Effector memory CD4-positive, alpha-beta T cell (primary cell): ENCODE data around the gene HOXA2.

Experiments used
- DNase-seq, 3 donors: peaks; one replicate each; pipeline ENCODE4 v3.0.0-alpha.2; 2020
- H3K27ac ChIP-seq: 2 replicates; pipeline ENCODE4 v1.7.0; 2013; ENCODE audit warnings: mild to moderate bottlenecking, low read length, moderate library complexity; ENCODE audit not compliant: insufficient read depth, poor library complexity, severe bottlenecking
- H3K27me3 ChIP-seq: replicated peaks from 2 replicates; pipeline ENCODE4 v1.7.0; 2013; ENCODE audit warnings: mild to moderate bottlenecking, low read length; ENCODE audit not compliant: insufficient read depth, control insufficient read depth, poor library complexity, severe bottlenecking
- H3K36me3 ChIP-seq: 2 replicates; pipeline ENCODE4 v1.7.0; 2013; ENCODE audit warnings: mild to moderate bottlenecking, low read length, moderate library complexity; ENCODE audit not compliant: control insufficient read depth, insufficient read depth
- H3K4me1 ChIP-seq: 2 replicates; pipeline ENCODE4 v1.7.0; 2013; ENCODE audit warnings: low read length, mild to moderate bottlenecking; ENCODE audit not compliant: control insufficient read depth, insufficient read depth, poor library complexity, severe bottlenecking
- H3K4me3 ChIP-seq: 2 replicates; pipeline ENCODE4 v1.7.0; 2013; ENCODE audit warnings: low read length, low read depth, mild to moderate bottlenecking; ENCODE audit not compliant: insufficient read depth, poor library complexity, severe bottlenecking
- H3K9me3 ChIP-seq: 2 replicates; pipeline ENCODE4 v1.7.0; 2013; ENCODE audit warnings: mild to moderate bottlenecking, low read length, moderate library complexity; ENCODE audit not compliant: control insufficient read depth

The HOXA2 gene

DNA sequence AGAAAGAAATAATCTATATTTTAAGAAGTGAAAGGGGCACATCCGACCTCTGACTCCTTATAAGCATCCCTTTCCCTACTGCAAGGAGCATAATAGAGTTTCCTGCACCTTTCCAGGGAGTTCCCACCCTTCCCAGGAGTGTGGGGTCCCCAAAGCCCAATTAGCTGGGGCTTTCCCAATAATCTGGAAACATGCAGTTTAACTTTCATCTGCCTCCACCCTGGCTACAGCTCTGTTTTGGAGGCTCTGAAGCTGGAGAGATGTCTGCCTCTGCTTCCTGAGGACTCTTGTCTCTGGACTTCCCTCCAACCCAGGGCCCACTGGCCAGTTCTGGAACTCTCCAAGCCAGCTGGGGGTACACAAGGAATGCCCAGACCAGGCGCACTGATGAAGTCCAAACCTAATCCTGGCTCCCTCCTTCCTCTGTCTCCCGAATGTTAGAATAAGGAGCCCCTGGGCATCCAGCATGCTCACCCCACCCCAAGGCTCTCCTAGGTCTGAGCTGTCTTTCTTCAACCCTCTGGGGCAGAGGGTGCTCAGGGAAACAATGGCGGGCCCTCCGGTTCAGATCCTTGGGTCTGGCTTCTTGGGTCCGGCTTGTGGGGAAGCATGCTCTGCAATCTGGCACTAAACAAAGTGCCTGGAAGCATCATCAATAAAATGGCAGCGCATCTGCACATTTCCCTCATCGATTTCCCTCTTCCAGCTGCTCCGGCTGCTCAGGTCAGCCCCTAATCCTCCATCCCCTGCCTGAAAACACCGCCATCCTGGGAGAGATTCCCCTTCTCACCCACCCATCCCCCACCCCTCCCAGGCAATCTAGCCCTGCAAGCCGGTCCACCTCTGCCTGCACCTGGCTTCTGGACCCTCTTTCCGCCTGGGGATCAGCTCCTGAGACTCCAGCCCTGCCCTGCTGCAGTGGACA lies 14.7 kb upstream of the HOXA2 start:
- H3K36me3 ChIP-seq = no peaks in the 10 kb centered on the region
- H3K27ac ChIP-seq = no peak overlapping the region
- H3K27me3 ChIP-seq = peaks cover 8% of the 10 kb centered on the region
- DNase-seq = no peak
- H3K4me3 ChIP-seq = no peak overlapping the region
- H3K4me1 ChIP-seq = no peaks in the 10 kb centered on the region
- no peaks in the 10 kb centered on the region for H3K9me3 ChIP-seq

- no peaks in the 10 kb centered on the region for H3K4me1 ChIP-seq
- no peak overlapping the region for H3K4me3 ChIP-seq
- no peak overlapping the region for H3K27ac ChIP-seq
- H3K27me3 ChIP-seq = peaks cover 8% of the 10 kb centered on the region
- no peaks in the 10 kb centered on the region for H3K36me3 ChIP-seq
- no peaks in the 10 kb centered on the region for H3K9me3 ChIP-seq
- no peak for DNase-seq
These were observed 13.8 kb upstream of the HOXA2 start for GRCh38 chr7:27116031-27116961.

DNA sequence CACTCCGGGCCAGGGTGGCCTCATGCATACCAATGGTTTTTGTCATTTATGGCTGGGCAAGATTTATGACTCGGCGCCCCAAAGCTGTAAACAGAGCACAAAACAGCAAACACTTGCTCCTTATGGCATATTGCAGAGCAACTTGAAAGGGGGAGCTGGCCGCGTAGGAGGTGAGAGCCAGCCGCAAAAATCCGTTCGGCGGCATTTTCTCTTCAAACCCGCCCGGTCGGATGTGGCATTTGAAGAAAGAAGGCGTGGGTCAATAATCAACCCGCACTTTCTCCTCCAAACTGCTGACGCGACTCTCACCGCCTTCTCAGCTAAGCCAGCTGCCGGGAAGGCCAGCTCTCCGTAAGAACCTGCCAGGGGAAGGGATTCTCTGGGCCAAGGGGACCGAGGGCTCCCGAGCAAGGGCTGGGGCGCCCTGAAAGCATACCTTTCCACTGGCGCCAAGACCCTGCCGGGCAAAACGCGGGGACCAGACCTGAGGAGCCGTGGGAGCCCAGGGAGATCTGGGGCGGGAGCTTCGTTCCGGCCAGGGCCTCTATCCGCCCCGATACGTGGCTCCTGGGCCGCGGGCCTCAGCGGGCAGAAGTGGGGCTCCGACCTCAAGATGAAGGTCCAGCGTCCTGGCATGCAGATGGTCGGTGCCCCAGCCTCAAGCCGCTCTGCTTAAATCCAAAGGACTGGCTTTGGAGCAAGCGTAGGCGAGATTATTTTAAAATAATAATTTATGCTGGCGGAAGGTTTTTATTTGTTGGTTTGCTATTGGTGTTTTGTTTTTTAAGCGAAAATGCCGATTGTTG lies 12.9 kb upstream of the HOXA2 start:
- Histone ChIP-seq H3K4me3 (no peak overlapping the region), H3K27me3 (peaks cover 8% of the 10 kb centered on the region), H3K9me3 (no peaks in the 10 kb centered on the region), H3K36me3 (no peaks in the 10 kb centered on the region), H3K27ac (no peak overlapping the region), H3K4me1 (no peaks in the 10 kb centered on the region)
- no peak for DNase-seq

- no peak overlapping the region for H3K4me3 ChIP-seq
These were observed 12.4 kb upstream of the HOXA2 start for GRCh38 chr7:27114881-27115220.

DNA sequence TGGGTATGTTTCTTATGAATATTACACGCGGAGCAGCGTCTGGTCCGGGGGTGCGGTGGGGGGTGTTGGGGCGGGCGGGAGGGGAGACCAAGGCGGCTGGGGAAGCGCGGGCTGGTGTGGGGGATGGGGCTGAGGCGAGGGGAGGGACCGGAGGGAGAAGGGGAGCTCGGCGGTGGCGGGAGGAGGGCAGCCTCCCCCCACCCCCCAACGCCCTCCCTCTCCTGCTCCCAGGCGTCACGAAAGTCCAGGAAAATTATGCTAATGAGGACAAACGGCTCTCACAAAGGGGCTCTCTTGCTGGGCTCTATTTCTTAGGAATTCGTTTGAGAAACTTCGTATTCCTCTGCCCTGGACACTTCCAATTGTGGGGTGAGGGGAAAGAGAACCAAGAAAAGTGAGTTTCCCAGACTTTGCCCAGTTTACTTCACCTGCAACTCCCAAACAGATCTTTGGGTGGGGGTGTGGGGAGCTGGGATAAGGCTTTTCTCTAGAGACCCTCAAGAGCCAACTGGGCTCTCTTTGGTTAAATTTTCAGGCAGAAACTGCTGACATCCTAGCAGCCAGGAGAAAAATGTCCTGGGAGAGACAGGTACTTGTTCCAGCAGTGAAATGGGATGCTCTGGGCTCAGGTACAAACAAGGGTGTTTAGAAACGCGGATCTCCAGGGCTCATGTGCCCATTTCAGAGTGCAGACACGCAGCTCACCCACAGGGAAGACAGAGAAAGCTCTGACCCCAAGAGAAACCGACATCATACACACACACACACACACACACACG lies 11.7 kb upstream of the HOXA2 start:
- Histone ChIP-seq H3K4me3 (no peak overlapping the region), H3K36me3 (no peaks in the 10 kb centered on the region), H3K27ac (no peak overlapping the region), H3K9me3 (no peaks in the 10 kb centered on the region), H3K4me1 (no peaks in the 10 kb centered on the region), H3K27me3 (peaks cover 8% of the 10 kb centered on the region)
- no peak for DNase-seq

More at GRCh38 chr7:27114881-27115220, 12.4 kb upstream of the HOXA2 start:
- H3K27ac ChIP-seq = no peak overlapping the region
- no peaks in the 10 kb centered on the region for H3K4me1 ChIP-seq
- no peak for DNase-seq
- H3K36me3 ChIP-seq = no peaks in the 10 kb centered on the region
- peaks cover 8% of the 10 kb centered on the region for H3K27me3 ChIP-seq
- no peaks in the 10 kb centered on the region for H3K9me3 ChIP-seq

GRCh38 chr7:27112955-27113949 lies 10.8 kb upstream of the HOXA2 start:
- no peak overlapping the region for H3K27ac ChIP-seq
- H3K36me3 ChIP-seq = no peaks in the 10 kb centered on the region
- DNase-seq = no peak
- H3K4me3 ChIP-seq = no peak overlapping the region
- H3K27me3 ChIP-seq = peaks cover 8% of the 10 kb centered on the region
- H3K9me3 ChIP-seq = no peaks in the 10 kb centered on the region
- H3K4me1 ChIP-seq = no peaks in the 10 kb centered on the region

DNA sequence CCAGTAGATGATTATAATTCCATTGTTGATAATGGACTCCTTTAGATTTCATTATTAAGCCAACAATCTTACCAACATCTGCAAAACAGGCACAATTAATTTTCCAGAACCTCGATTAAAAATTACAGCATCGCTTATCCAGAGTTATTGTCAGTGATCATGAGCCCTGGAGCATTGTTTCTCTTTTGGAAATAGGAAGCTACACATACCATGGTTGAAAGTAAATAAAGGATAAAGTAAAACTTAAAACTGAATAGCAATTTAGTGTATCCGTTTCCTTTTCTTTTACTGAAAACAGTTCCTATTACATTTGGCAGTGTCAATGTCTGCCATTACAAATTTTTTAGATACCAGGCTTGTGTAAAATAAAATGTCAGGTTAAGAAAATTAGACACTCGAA lies 9.9 kb upstream of the HOXA2 start:
- H3K9me3 ChIP-seq = no peaks in the 10 kb centered on the region
- no peaks in the 10 kb centered on the region for H3K4me1 ChIP-seq

DNA sequence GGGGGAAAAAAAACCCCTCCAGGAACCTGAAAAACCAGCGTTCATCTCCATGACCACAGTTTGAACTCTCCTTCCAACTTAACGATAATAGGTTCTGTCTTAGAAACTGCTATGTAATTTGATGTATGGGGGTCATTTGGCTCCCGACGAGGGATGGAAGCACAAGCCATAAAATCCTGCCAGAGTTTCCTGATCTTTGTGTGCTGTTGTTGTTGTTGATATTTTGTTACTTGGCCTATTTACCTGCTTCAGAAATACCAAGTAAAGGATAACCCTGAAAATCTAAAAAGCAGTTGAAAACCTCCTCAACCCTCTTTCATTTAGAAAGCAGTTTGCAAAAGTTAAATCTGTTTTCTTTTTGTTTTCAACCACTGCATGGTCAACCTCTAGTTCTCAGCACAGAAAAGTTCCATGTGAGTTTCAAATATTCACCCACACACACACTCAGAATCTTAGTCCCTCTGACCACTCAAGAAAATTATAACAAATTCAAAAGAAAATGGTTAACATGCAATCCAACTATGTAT lies 9.3 kb upstream of the HOXA2 start:
- H3K27ac ChIP-seq = no peak overlapping the region
- H3K9me3 ChIP-seq = no peaks in the 10 kb centered on the region
- H3K4me1 ChIP-seq = no peaks in the 10 kb centered on the region
- H3K27me3 ChIP-seq = peaks cover 8% of the 10 kb centered on the region
- no peak overlapping the region for H3K4me3 ChIP-seq
- H3K36me3 ChIP-seq = no peaks in the 10 kb centered on the region
- DNase-seq = no peak

More for the DNA sequence above, 9.9 kb upstream of the HOXA2 start:
- no peak overlapping the region for H3K27ac ChIP-seq
- no peak overlapping the region for H3K4me3 ChIP-seq
- H3K27me3 ChIP-seq = peaks cover 8% of the 10 kb centered on the region
- H3K36me3 ChIP-seq = no peaks in the 10 kb centered on the region
- DNase-seq = no peak
